Chondrocyte (in vitro differentiated cells): ENCODE results near the gene DHFR2. TPM values are rescaled to one million over a fixed set of nuclear protein-coding genes. Genes with fewer than 3 reads are reported as not detected.
A peak's percentile ranks its signal among the peaks of the same experiment; 100 is the strongest.
"Not testable (repeated sequence)": the region's sequence is repeated elsewhere in the genome, so short reads cannot be mapped to it uniquely, and the experiment has no call there.

Experiments used
- DNase-seq: peaks from one replicate; pipeline ENCODE4 v3.0.0; 2021; ENCODE audit warnings: mixed read lengths, low spot score
- H3K27ac Mint-ChIP-seq: one replicate; pipeline ENCODE4 v1.8.0; 2021; ENCODE audit warnings: mild to moderate bottlenecking, moderate library complexity, mixed read lengths; ENCODE audit not compliant: unreplicated experiment
- H3K27me3 Mint-ChIP-seq: 2 replicates; pipeline ENCODE4 v1.8.0; 2021; ENCODE audit warnings: low read depth, mixed read lengths
- H3K36me3 Mint-ChIP-seq: 2 replicates; pipeline ENCODE4 v1.8.0; 2021; ENCODE audit warnings: low read depth, mixed read lengths
- H3K4me1 Mint-ChIP-seq: 2 replicates; pipeline ENCODE4 v1.8.0; 2021; ENCODE audit warnings: low read depth, mild to moderate bottlenecking, mixed read lengths
- H3K4me3 Mint-ChIP-seq: one replicate; pipeline ENCODE4 v1.8.0; 2021; ENCODE audit warnings: mild to moderate bottlenecking, moderate library complexity, mixed read lengths; ENCODE audit not compliant: unreplicated experiment
- H3K9me3 Mint-ChIP-seq: 2 replicates; pipeline ENCODE4 v1.8.0; 2021; ENCODE audit warnings: low read depth, mixed read lengths
- total RNA-seq: library from RNA; stranded (reverse); gene quantifications from 3 replicates; pipeline ENCODE4 v1.2.1, GENCODE V29; 2021
- TF ChIP-seq, protein P1 (sequence below): fragments of 200-600 bp; sonication (generic); IDR thresholded peaks from 2 replicates; pipeline ENCODE4 v1.5.0; 2021; ENCODE audit warnings: antibody characterized with exemption, mild to moderate bottlenecking, moderate library complexity

The DHFR2 gene
- total RNA-seq, 1 donor from 2014 or later: 2.9 TPM

DNA sequence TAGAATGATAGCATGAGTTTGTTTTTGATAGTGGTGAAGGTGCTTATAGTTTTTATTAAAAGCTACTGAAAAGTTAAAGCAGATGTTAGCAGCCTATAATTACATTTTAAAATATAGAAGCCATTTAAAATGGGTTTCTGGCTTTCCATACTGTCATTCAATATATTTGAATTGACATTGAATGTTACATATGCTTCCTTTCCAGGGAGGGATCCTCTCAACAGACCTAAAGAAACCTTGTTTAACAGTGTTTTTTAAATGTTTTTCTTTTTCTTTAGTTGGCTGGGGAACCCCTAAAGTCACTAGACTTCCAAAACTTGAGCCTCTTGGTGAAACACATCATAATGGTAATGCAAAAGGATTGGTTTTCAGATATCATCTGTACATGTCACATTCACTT, 12.2 kb downstream of the DHFR2 start:
- Mint-ChIP-seq H3K9me3 (no peaks in the 10 kb centered on the region), H3K4me1 (no peaks in the 10 kb centered on the region), H3K27me3 (no peaks in the 10 kb centered on the region), H3K36me3 (no peaks in the 10 kb centered on the region), H3K4me3 (no peak overlapping the region), H3K27ac (no peak overlapping the region)
- DNase-seq: no peak
- TF ChIP-seq, protein P1, sequence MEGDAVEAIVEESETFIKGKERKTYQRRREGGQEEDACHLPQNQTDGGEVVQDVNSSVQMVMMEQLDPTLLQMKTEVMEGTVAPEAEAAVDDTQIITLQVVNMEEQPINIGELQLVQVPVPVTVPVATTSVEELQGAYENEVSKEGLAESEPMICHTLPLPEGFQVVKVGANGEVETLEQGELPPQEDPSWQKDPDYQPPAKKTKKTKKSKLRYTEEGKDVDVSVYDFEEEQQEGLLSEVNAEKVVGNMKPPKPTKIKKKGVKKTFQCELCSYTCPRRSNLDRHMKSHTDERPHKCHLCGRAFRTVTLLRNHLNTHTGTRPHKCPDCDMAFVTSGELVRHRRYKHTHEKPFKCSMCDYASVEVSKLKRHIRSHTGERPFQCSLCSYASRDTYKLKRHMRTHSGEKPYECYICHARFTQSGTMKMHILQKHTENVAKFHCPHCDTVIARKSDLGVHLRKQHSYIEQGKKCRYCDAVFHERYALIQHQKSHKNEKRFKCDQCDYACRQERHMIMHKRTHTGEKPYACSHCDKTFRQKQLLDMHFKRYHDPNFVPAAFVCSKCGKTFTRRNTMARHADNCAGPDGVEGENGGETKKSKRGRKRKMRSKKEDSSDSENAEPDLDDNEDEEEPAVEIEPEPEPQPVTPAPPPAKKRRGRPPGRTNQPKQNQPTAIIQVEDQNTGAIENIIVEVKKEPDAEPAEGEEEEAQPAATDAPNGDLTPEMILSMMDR: no peak

DNA sequence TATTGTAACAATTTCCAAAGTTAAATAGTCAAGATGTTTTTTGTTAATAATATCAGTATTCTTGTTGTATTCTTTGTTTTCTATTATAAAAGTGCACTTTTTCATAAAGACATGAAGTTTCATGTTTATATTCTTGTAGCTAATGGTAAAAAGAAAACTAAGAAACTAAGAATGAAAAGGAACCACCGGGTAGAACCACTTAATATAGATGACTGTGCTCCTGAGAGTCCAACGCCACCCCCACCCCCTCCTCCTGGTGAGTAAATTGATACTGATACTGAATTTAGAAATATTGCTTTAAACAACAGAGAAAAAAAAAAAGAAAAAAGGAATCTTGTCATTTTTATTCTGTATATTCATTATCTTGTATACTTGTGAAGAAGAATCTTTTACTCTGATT, 13.4 kb downstream of the DHFR2 start:
- Mint-ChIP-seq H3K36me3 (peaks cover 5% of the 10 kb centered on the region), H3K4me1 (no peaks in the 10 kb centered on the region), H3K4me3 (no peak overlapping the region), H3K27ac (no peak overlapping the region), H3K27me3 (no peaks in the 10 kb centered on the region), H3K9me3 (no peaks in the 10 kb centered on the region)
- TF ChIP-seq, protein P1: no peak
- DNase-seq: no peak

DNA sequence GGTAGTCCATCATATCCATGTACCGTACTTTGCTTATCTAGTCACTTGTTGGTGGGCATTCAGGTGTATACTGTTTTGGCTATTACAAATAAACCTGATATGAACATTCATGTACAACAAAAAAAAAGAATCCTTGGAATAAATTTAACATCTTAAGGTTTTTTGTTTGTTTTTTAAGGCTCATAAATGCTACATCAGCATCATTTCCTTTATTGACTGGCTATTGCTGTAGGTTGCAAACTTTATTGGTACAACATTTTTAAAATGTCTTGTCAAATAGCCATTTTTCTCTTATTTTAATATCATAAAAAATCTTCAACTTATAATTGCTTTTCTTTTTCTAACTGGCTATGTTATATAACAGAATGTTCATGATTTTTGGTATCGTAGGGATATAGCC, 16.2 kb downstream of the DHFR2 start:
- TF ChIP-seq, protein P1: no peak
- DNase-seq: no peak
- Mint-ChIP-seq H3K27me3 (no peaks in the 10 kb centered on the region), H3K27ac (no peak overlapping the region), H3K9me3 (no peaks in the 10 kb centered on the region), H3K4me1 (no peaks in the 10 kb centered on the region), H3K4me3 (no peak overlapping the region), H3K36me3 (peaks cover 12% of the 10 kb centered on the region)

- peaks cover 12% of the 10 kb centered on the region for H3K36me3 Mint-ChIP-seq
- H3K4me1 Mint-ChIP-seq, H3K4me3 Mint-ChIP-seq: not testable (repeated sequence)
These were observed 18.4 kb downstream of the DHFR2 start for GRCh38 chr3:94044100-94044936.

GRCh38 chr3:94043285-94043684, 19.4 kb downstream of the DHFR2 start:
- Mint-ChIP-seq H3K36me3 (peaks cover 12% of the 10 kb centered on the region), H3K27ac (peak overlapping the region; percentile 49), H3K27me3 (no peaks in the 10 kb centered on the region), H3K9me3 (no peaks in the 10 kb centered on the region), H3K4me3 (no peak overlapping the region), H3K4me1 (no peaks in the 10 kb centered on the region)
- TF ChIP-seq, protein P1: no peak
- no peak for DNase-seq

More at GRCh38 chr3:94044100-94044936, 18.4 kb downstream of the DHFR2 start:
- not testable (repeated sequence) for H3K27me3 Mint-ChIP-seq, DNase-seq, H3K9me3 Mint-ChIP-seq, H3K27ac Mint-ChIP-seq
